ENCODE measurements around the gene COL4A4. TPM values are rescaled to one million over a fixed set of nuclear protein-coding genes. Genes with fewer than 3 reads are reported as not detected.

COL4A4 gene
- total RNA-seq, 1 experiment from 2014 or later: 0.17 TPM

GRCh38 chr2:227030789-227031188, 133.2 kb downstream of the COL4A4 start:
- DNase-seq (ENCODE audit: low spot score): no peak

- DNase-seq (ENCODE audit: low spot score): no peak
These were observed 134.4 kb downstream of the COL4A4 start for GRCh38 chr2:227029426-227030105.

- no peak for DNase-seq (ENCODE audit: low spot score)
These were observed 138.5 kb downstream of the COL4A4 start for GRCh38 chr2:227025510-227025909.

- no peak for DNase-seq (ENCODE audit: low spot score)
These were observed 141.4 kb downstream of the COL4A4 start for GRCh38 chr2:227022608-227023007.

- DNase-seq (ENCODE audit: low spot score): no peak
These were observed 143.6 kb downstream of the COL4A4 start for GRCh38 chr2:227020416-227020815.

GRCh38 chr2:227016894-227017293, 147.1 kb downstream of the COL4A4 start:
- DNase-seq (ENCODE audit: low spot score): no peak

GRCh38 chr2:227013881-227014280, 150.1 kb downstream of the COL4A4 start:
- no peak for DNase-seq (ENCODE audit: low spot score)

- no peak for DNase-seq (ENCODE audit: low spot score)
These were observed 150.7 kb downstream of the COL4A4 start for GRCh38 chr2:227013330-227013729.

- DNase-seq (ENCODE audit: low spot score): no peak
These were observed 153.6 kb downstream of the COL4A4 start for GRCh38 chr2:227010433-227010832.

GRCh38 chr2:227007940-227008339, 156.1 kb downstream of the COL4A4 start:
- DNase-seq (ENCODE audit: low spot score): no peak

GRCh38 chr2:227007148-227007547, 156.9 kb downstream of the COL4A4 start:
- DNase-seq (ENCODE audit: low spot score): no peak

GRCh38 chr2:227006189-227006897, 157.7 kb downstream of the COL4A4 start:
- no peak for DNase-seq (ENCODE audit: low spot score)

- DNase-seq (ENCODE audit: low spot score): no peak
These were observed 159.5 kb downstream of the COL4A4 start for GRCh38 chr2:227004482-227004881.

- no peak for DNase-seq (ENCODE audit: low spot score)
These were observed 163.9 kb downstream of the COL4A4 start for GRCh38 chr2:227000123-227000522.

GRCh38 chr2:226999661-227000060, 164.3 kb downstream of the COL4A4 start:
- no peak for DNase-seq (ENCODE audit: low spot score)

- peak; percentile 52 for DNase-seq (ENCODE audit: low spot score)
These were observed 168.4 kb downstream of the COL4A4 start for GRCh38 chr2:226995625-226996041.

GRCh38 chr2:226994775-226995174, 169.2 kb downstream of the COL4A4 start:
- no peak for DNase-seq (ENCODE audit: low spot score)

GRCh38 chr2:226993171-226993570, 170.8 kb downstream of the COL4A4 start:
- DNase-seq (ENCODE audit: low spot score): no peak

- no peak for DNase-seq (ENCODE audit: low spot score)
These were observed 172.3 kb downstream of the COL4A4 start for GRCh38 chr2:226991663-226992062.

- no peak for DNase-seq (ENCODE audit: low spot score)
These were observed 178.4 kb downstream of the COL4A4 start for GRCh38 chr2:226985583-226985946.

- DNase-seq (ENCODE audit: low spot score): peak; percentile 66
These were observed 179.0 kb downstream of the COL4A4 start for GRCh38 chr2:226984750-226985582.

GRCh38 chr2:226983895-226984749, 179.9 kb downstream of the COL4A4 start:
- no peak for DNase-seq (ENCODE audit: low spot score)
